Cortex of kidney (tissue), 1 donor: ENCODE results near the gene SIGLEC15.

Source experiments
- DNase-seq: peaks from one replicate; lab custom pipeline; 2025; lab: John Stamatoyannopoulos, UW

Gene SIGLEC15

DNA sequence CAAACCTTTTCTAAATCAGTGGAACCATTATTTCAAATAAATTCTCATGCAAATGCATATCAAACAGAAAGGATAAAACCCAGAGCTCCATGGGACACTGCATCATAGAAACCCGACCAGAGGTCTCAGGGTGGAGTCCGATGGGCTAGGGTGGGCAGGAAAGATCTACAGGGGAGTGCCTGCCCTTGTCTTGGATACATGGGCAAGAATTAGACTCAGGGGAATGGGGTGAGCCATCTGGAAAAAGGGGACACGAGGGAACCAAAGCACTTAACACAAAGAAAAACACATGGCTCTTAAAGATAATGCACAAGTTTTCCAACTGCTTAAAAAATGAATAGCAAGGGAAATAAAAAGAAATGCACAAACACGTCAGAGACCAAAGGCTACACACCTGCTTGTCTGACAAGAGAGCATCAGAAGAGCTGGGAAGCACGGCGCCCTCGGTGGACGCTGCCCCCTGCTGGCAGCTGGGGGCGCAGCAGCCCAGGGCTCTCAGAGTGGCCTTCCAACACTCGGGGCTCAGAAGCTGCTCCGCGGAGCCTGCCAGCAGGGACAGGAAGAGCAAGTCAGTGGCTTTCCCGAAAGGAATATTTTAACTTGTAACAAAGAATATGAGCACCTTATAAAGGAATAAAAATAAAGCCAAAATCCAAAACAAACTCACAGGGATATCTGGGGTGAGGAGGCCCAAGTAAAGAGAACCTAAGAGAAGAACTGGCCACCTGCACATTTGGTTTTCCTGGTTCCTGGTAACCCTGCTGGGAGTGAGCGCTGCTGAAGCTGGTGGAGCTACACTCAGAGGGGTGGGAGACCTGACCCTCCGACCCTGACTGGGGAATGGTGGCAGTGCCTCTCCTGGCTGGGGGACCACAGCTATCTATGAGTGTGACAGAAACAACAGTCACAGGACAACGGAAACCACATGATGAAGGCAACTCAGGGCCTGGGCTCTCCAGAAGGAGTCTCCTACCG, 54.5 kb downstream of the SIGLEC15 start:
- no peak for DNase-seq

DNA sequence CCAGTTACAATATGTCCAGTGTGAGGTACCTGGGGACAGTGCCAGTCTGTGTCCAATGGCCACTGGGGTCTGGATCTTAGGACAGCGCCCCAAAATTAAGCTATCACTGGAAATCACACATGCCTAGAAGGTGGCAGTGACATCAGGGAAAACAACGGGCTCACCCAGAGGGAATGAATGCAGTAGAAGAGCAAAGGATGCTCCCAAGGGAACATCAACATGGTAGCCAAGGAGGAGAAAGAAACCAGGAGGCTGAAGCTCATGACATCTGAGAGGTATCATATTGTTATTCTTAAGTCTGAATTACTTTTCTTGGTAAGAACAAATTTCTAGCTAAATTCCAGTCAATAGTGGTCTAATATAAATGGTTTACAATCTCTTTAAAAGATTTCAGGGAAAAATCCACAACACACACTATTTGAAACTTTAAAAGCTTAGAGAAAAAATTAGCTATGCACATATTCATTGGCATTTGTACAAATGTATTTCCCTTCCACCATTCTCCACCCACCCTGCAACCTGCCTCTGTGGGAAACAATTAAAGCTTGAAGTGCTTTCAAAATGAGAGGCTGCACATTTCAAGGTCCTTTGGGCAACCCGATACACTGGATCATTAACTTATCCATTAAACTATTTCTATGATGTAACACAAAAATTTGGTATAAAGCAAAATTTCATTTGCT, 55.5 kb downstream of the SIGLEC15 start:
- no peak for DNase-seq

DNA sequence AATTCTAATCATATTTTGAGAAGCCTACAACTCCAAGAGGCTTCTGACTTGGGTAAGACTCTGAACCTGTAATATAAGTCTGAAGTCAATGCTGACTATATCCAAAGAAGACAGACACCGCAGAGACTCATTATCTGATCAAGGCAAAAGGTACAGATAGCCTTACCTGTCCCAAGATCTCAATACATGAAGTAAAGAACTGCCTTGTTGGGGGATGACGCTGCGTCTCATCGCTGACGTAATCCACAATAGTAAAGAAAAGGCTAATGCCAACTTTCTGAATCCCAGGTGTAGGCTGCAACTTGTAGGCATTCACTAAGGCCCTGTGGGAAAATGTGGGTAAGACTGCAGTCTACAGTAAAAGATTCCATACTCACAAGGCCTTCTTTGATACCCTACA, 62.1 kb downstream of the SIGLEC15 start:
- DNase-seq: no peak

DNA sequence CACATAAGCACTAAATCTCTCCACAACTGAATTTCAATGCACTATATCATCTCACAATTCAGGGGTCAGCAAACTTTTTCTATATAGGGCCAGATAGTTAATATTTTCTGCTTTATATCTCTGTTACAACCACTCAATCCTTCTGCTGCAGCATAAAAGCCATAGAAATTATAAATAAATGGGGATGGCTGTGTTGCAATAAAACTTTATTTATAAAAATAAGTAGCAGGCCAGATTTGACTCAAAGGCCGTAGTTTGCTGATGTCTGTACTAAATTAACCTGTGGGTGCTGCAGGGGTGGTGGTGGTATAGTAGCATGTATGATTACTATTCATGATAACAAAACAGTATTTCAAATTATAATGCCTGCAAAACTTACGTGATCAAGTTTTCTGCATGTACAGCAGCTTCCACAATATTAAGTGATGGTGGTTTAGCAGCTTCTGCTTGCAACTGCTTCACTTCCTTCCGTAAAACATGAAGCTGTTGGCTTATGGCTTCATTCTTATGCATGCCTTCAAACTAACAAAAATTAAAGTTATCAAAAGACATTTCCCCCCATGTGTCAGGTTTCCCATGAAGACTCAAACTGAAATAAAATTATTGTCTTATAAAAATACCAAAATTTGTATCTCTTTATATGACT, 64.1 kb downstream of the SIGLEC15 start:
- no peak for DNase-seq

DNA sequence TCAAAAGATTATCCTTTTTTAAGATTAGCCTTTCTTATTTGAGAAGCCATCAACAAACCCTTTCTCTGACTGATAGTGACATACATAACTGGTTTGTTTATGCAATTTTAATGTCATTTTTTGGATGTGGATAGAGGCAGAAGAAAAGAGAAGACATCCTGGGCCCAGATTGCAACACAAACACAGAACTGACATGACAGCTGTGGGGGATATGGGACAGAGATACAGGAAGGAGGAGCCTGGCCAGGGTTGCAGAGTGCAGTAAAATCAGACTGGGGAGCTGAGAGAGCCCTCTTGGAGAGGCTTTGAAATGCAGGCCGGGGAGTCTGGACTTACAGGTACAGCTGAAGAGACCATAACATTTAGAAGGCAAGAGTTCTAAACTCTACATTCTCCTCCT, 65.1 kb downstream of the SIGLEC15 start:
- no peak for DNase-seq

DNA sequence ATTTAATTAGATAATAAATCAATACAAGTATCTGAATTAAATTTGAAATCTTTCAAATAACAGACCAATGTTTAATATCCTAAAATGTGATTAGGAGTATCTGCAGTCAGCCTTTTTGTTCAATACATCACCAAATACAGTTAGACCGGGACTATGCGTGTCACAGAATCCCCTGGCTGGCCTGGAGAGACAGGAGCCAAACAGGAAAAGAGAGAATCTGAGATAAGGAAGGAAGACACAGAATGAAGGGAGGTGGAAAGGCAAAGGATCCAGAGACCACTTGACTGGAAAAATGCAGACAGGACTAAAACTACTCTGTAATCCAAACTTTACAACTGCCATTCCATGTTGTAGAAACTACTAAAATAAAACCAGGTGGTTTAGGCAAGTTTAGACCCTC, 66.3 kb downstream of the SIGLEC15 start:
- DNase-seq: no peak
